NCI-H1436 treated with DMSO at 0.1 percent for 48 hours (cell line): Measurements from ENCODE around the gene EPHB2.

ENCODE experiments used
- DNase-seq: peaks from one replicate; lab custom pipeline; 2025; lab: John Stamatoyannopoulos, UW

The EPHB2 gene

GRCh38 chr1:22722901-22723550, 12.4 kb downstream of the EPHB2 start:
- DNase-seq: no peak

GRCh38 chr1:22727873-22728272, 17.2 kb downstream of the EPHB2 start:
- no peak for DNase-seq

- DNase-seq: no peak
Measured at GRCh38 chr1:22728751-22729399, 18.2 kb downstream of the EPHB2 start.

GRCh38 chr1:22729400-22729773, 18.7 kb downstream of the EPHB2 start:
- no peak for DNase-seq

GRCh38 chr1:22729912-22730311, 19.3 kb downstream of the EPHB2 start:
- no peak for DNase-seq

GRCh38 chr1:22731924-22732720, 21.5 kb downstream of the EPHB2 start:
- DNase-seq: no peak

GRCh38 chr1:22733643-22734042, 23.0 kb downstream of the EPHB2 start:
- DNase-seq: no peak

GRCh38 chr1:22736501-22737080, 26.0 kb downstream of the EPHB2 start:
- DNase-seq: no peak

GRCh38 chr1:22737374-22738068, 26.9 kb downstream of the EPHB2 start:
- DNase-seq: no peak

GRCh38 chr1:22738069-22738435, 27.4 kb downstream of the EPHB2 start:
- no peak for DNase-seq

GRCh38 chr1:22738522-22738921, 27.9 kb downstream of the EPHB2 start:
- DNase-seq: no peak

- DNase-seq: no peak
Measured at GRCh38 chr1:22739648-22740385, 29.2 kb downstream of the EPHB2 start.

- no peak for DNase-seq
Measured at GRCh38 chr1:22741118-22741517, 30.5 kb downstream of the EPHB2 start.

GRCh38 chr1:22745669-22746585, 35.3 kb downstream of the EPHB2 start:
- no peak for DNase-seq

- DNase-seq: no peak
Measured at GRCh38 chr1:22747021-22747734, 36.5 kb downstream of the EPHB2 start.

GRCh38 chr1:22747735-22748073, 37.1 kb downstream of the EPHB2 start:
- no peak for DNase-seq

GRCh38 chr1:22749503-22749902, 38.9 kb downstream of the EPHB2 start:
- DNase-seq: no peak

GRCh38 chr1:22749919-22750684, 39.5 kb downstream of the EPHB2 start:
- no peak for DNase-seq

- DNase-seq: no peak
Measured at GRCh38 chr1:22750685-22751051, 40.0 kb downstream of the EPHB2 start.
